Mesodermal cell (in vitro differentiated cells): ENCODE results near the gene EHMT1.

ENCODE experiments used
- H3K27ac ChIP-seq: 2 replicates; pipeline ENCODE4 v1.7.0; 2013; ENCODE audit warnings: mild to moderate bottlenecking, low read depth, low read length, moderate library complexity; ENCODE audit not compliant: severe bottlenecking
- H3K36me3 ChIP-seq: 2 replicates; pipeline ENCODE4 v1.7.1; 2013; ENCODE audit warnings: mild to moderate bottlenecking, low read length, moderate library complexity; ENCODE audit not compliant: control insufficient read depth, insufficient read depth
- H3K4me1 ChIP-seq: one replicate; pipeline ENCODE4 v1.7.1; 2013; ENCODE audit warnings: mild to moderate bottlenecking, low read length; ENCODE audit not compliant: insufficient read depth, control insufficient read depth, poor library complexity, severe bottlenecking
- H3K4me3 ChIP-seq: 2 replicates; pipeline ENCODE4 v1.7.0; 2013; ENCODE audit warnings: low read length, control low read depth, mild to moderate bottlenecking; ENCODE audit not compliant: insufficient read depth, poor library complexity, severe bottlenecking; ENCODE audit errors: extremely low read depth
- H3K9me3 ChIP-seq: 2 replicates; pipeline ENCODE4 v1.7.1; 2013; ENCODE audit warnings: mild to moderate bottlenecking, low read length, moderate library complexity; ENCODE audit not compliant: control insufficient read depth
- WGBS, 2 experiments: methylation state at CpG; one replicate each; pipeline ENCODE4 v1.1.5; 2013; ENCODE audit warnings: missing lambda C conversion rate in 2 of 2; ENCODE audit not compliant: insufficient coverage in 2 of 2; 5-methylcytosine and 5-hydroxymethylcytosine counted together

Gene EHMT1

DNA sequence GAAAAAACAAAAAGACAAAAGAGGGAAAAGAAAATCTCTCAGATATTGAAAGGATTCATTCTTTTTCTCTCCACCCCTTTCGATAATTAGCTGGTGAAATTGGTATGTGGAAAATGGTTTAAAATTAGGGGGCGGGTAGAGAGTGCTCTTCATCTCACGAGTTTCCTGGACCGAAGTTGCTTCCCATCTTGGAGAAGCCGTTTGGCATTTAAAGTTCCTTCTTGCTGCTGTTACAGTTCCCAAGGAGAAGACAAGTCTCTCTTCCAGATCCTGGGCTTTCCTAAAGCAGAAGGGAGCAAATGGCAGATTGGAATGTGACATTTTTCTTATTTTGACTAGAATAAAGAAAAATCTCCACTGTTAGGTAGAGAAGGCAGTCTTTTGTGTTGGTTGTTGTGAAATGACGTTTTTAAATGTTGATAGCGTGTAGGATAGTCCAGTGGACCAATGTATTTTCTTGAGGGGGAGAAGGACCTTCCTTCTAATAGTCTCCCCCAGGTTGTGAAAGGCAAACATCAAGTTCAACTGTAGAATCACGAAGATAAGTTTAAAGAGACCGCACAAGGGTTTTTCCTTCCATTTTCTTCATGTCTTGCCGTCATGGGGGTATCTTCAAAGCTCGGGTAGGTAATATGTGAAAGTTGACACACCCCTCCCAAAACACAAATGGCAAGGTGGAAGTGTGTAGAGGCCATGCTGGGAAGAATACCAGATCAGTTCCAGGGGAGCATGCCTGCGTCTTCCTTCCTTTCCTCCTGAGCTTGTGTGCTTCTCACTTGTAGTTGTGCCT, 77.5 kb downstream of the EHMT1 start:
- WGBS, 2 experiments: 91 to 92% methylated on average over 9 of the region's 12 CpGs

DNA sequence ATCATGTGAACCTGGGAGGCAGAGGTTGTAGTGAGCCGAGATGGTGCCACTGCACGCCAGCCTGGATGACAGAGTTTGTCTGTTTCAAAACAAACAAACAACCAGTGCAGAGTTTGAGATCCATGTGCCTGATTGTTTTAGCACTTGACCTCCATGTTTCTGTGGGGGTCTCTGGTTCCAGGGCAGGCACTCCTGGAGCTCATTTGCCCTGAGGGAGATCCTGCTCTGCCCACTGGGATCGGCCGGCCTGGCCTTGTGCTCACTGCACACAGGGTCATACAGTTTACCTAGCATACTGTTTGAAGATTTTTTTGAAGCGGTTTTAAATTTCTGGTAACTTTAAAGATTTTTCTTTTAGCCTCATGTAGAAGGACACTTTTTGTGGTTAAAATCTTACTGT, 78.4 kb downstream of the EHMT1 start:
- no peak overlapping the region for H3K27ac ChIP-seq
- peaks cover 3% of the 10 kb centered on the region for H3K4me1 ChIP-seq
- no peak overlapping the region for H3K4me3 ChIP-seq
- peaks cover 5% of the 10 kb centered on the region for H3K9me3 ChIP-seq
- peaks cover 15% of the 10 kb centered on the region for H3K36me3 ChIP-seq
- WGBS, 2 experiments: 95 to 100% methylated on average over 2 to 4 of the region's 5 CpGs

More for the DNA sequence above, 77.5 kb downstream of the EHMT1 start:
- no peak overlapping the region for H3K27ac ChIP-seq
- H3K4me1 ChIP-seq: peaks cover 3% of the 10 kb centered on the region
- H3K9me3 ChIP-seq: peaks cover 4% of the 10 kb centered on the region
- H3K4me3 ChIP-seq: no peak overlapping the region
- H3K36me3 ChIP-seq: peaks cover 15% of the 10 kb centered on the region

DNA sequence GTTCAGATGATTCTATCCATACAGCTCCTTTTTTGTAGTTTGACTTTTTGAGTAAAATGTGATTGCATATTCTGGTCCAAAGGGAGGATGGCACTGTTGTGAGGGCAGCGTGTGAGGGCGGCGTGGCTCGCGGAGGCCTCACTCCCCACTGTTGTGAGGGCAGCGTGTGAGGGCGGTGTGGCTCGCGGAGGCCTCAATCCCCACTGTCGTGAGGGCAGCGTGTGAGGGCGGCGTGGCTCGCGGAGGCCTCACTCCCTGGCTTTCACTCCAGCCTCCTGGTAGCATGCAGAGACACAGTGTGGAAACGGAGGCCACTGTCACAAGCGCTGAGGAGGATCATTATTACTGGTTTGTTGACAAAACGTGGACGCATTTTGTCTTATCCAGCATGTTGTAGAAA, 79.0 kb downstream of the EHMT1 start:
- Histone ChIP-seq H3K27ac (no peak overlapping the region), H3K4me1 (peaks cover 3% of the 10 kb centered on the region), H3K9me3 (peaks cover 11% of the 10 kb centered on the region), H3K36me3 (peaks cover 20% of the 10 kb centered on the region), H3K4me3 (no peak overlapping the region)
- WGBS, 2 experiments: 94 to 96% methylated on average over 19 of the region's 19 CpGs

DNA sequence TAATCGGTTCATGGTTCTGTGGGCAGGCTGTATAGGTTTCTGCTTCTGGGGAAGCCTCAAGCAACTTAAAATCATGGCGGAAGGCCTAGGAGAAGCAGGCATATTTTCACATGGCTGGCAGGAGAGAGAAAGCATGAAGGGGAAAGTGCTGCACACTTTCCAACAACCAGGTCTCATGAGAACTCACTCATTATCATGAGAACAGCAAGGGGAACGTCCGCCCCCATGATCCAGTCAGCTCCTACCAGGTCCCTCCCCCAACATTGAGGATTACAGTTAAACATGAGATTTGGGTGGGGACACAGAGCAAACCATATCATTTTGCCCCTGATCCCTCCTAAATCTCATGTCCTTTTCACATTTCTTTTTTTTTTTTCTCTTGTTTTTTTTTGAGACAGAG, 82.1 kb downstream of the EHMT1 start:
- peaks cover 16% of the 10 kb centered on the region for H3K9me3 ChIP-seq
- H3K27ac ChIP-seq: no peak overlapping the region
- H3K4me3 ChIP-seq: no peak overlapping the region
- no peaks in the 10 kb centered on the region for H3K4me1 ChIP-seq
- H3K36me3 ChIP-seq: peaks cover 17% of the 10 kb centered on the region
- WGBS, 2 experiments: 91 to 100% methylated on average over 3 to 4 of the region's 4 CpGs

DNA sequence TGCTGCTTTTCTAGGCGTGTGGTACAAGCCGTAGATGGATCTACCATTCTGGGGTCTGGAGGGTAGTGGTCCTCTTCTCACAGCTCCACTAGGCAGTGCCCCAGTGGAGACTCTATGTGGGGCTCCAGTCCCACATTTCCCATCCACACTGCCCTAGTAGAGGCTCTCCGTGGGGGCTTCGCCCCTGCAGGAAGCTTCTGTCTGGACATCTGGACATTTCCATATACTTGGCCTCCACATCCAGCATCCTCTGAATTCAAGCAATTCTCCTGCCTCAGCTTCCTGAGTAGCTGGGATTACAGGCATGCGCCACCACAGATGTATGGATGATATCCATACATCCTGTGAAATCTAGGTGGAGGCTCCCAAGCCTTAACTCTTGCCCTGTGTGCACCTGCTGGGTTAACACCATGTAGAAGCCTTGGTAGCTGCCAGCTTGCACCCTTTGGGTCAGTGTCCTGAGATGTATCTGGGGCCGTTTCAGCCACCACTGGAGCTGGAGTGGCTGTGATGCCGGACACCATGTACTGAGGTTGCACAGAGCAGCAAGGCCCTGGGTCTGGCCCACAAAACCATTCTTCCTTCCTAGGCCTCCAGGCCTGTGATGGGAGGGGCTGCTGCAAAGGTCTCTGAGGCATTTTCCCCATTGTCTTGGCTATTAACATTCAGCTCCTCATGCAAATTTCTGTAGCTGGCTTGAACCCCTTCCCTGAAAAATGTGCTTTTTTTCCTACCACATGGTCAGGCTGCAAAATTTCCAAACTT, 84.0 kb downstream of the EHMT1 start:
- Histone ChIP-seq H3K36me3 (peaks cover 17% of the 10 kb centered on the region), H3K4me1 (no peaks in the 10 kb centered on the region), H3K4me3 (no peak overlapping the region), H3K27ac (no peak overlapping the region), H3K9me3 (peaks cover 16% of the 10 kb centered on the region)
- 76 to 88% methylated on average over 5 to 6 of the region's 7 CpGs for WGBS, 2 experiments

DNA sequence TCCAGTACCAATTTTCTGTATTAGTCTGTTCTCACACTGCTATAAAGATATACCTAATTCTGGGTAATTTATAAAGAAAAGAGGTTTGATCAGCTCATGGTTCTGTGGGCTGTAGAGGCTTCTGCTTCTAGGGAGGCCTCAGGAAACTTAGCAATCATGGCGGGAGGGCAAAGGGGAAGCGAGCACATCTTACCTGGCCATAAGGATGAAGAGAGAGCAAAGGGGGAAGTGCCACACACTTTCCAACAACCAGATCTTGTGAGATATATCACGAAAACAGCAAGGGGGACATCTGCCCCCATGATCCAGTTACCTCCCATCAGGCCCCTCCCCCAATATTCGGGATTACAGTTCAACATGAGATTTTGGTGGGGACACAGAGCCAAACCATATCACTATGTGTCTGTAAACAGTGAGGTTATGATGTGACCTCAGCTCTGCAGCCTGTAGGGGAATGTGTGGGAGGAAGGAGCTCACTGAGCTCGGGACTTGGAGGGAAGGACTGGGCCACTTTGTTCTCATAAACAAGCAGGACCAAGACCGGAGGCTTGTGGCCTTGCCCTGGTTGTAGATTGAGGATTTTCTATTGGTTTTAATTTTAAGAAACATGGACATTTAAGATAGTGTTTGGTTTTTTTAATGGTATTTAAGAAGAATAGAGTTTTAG, 85.2 kb downstream of the EHMT1 start:
- Histone ChIP-seq H3K4me3 (no peak overlapping the region), H3K27ac (no peak overlapping the region), H3K4me1 (no peaks in the 10 kb centered on the region), H3K36me3 (peaks cover 17% of the 10 kb centered on the region), H3K9me3 (peaks cover 16% of the 10 kb centered on the region)
- 91 to 94% methylated on average over 3 to 4 of the region's 6 CpGs for WGBS, 2 experiments

DNA sequence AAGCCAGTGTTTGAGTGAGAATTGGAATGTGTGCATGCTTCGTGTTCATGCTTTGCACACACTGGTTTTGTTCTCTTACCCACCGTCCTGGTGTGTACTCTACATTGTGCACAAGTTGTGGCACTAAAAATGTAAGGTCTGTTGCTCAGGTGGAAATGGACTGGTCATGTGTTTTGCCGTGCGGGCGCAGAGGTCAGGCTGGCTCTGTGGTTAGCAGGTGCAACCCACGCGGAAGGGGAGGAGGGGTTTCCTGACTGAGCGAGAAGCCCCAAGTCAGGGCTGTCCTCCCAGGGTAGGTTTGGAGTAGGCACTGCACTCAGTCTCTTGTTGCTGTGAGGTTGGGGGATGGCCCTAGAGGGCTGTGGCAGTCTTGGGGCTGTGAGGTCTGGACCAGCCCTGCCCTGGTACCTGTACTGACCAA, 86.6 kb downstream of the EHMT1 start:
- H3K4me1 ChIP-seq: no peaks in the 10 kb centered on the region
- no peak overlapping the region for H3K4me3 ChIP-seq
- no peak overlapping the region for H3K27ac ChIP-seq
- peaks cover 15% of the 10 kb centered on the region for H3K36me3 ChIP-seq
- 96 to 100% methylated on average over 8 of the region's 8 CpGs for WGBS, 2 experiments
- H3K9me3 ChIP-seq: peaks cover 15% of the 10 kb centered on the region

DNA sequence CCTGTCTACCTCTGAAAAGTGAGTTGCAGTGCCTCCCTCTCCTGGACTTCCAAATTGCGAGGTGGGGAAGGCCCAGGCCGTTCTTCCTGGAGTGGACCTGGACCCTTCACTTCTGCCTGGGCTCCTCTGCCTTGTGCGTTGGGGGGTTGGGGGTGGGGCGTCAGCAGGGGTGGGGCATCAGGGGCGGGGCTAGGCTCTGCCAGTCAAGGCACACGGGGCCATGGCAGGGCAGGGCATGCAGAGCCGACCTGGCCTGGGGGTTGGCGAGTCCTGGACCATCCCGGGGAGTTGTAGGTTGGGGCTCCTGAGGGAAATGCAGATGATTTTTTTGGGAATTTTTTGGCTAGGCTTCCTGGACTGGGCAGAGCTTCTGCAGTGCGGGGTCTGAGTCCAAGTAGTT, 87.1 kb downstream of the EHMT1 start:
- WGBS, 2 experiments: 72 to 91% methylated on average over 4 to 6 of the region's 10 CpGs
- H3K27ac ChIP-seq: no peak overlapping the region
- no peaks in the 10 kb centered on the region for H3K4me1 ChIP-seq
- peaks cover 13% of the 10 kb centered on the region for H3K36me3 ChIP-seq
- peaks cover 12% of the 10 kb centered on the region for H3K9me3 ChIP-seq
- no peak overlapping the region for H3K4me3 ChIP-seq

DNA sequence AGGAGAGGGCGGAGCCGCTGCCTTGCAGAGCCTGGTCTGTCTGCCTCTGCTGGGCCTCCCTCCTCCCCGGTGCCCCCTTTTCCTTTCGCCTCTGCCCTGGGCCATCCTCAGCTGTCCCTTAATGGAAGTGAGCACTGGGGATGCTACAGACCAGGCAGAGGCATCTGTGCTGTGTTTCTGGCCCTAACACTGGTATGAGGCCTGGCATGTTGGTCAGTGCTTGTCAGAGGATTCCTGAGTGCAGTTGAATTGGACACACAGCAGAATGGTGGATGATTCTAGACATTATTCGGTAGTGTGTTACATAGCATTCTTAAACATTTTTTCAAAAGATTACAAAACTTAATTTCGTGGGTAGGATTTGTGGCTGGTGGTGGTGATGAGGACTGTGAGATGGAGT, 88.6 kb downstream of the EHMT1 start:
- Histone ChIP-seq H3K36me3 (peaks cover 21% of the 10 kb centered on the region), H3K27ac (no peak overlapping the region), H3K9me3 (peaks cover 10% of the 10 kb centered on the region), H3K4me1 (no peaks in the 10 kb centered on the region), H3K4me3 (no peak overlapping the region)
- 90 to 91% methylated on average over 3 of the region's 6 CpGs for WGBS, 2 experiments

DNA sequence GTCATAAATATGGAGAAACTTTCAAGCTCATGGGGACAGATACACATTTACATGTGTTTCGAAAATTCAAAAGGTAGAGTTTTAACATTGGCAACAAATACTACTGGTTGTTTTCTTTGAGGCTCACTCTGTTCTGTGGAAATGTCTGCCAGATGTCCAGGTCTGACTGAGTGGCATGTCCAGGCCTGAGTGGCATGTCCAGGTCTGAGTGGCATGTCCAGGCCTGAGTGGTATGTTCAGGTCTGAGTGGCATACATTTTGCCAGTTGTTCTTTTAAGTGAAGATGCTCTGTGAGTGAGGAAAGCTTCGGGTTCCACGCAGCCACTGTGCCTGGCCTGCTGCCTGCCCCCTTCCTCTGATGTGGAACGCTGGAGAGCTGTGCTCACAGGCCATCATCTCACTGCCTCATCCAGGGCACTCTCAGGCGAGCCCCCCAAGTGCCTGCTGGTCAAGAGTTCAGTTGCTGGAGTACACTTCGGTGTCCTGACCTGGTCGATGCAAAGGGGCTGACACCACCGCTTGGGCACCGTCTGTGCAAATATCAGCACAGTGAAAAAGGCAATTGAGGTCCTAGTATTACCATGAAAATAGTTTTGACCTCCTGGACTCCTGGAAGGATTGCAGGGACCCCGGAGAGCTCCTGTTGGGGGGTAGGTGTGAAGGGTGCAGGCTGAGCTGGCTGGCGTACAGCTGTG, 89.9 kb downstream of the EHMT1 start:
- Histone ChIP-seq H3K36me3 (peaks cover 28% of the 10 kb centered on the region), H3K4me1 (no peaks in the 10 kb centered on the region), H3K9me3 (no peaks in the 10 kb centered on the region), H3K4me3 (no peak overlapping the region), H3K27ac (no peak overlapping the region)
- WGBS, 2 experiments: 88% methylated on average over 10 of the region's 11 CpGs
